Mesothelial cell of epicardium (in vitro differentiated cells): ENCODE measurements around the gene STIM1. TPM values are rescaled to one million over a fixed set of nuclear protein-coding genes. Genes with fewer than 3 reads are reported as not detected.

Experiments
- DNase-seq, 2 experiments: peaks; one replicate each; pipeline ENCODE4 v3.0.0; 2021; ENCODE audit warnings: low spot score in 2 of 2; ENCODE audit not compliant: unreplicated experiment in 2 of 2
- H3K27ac Mint-ChIP-seq: 2 replicates; pipeline ENCODE4 v1.8.0; 2021; ENCODE audit warnings: mixed read lengths
- H3K27me3 Mint-ChIP-seq: 2 replicates; pipeline ENCODE4 v1.8.0; 2021; ENCODE audit warnings: low read depth, mixed read lengths
- H3K36me3 Mint-ChIP-seq: 2 replicates; pipeline ENCODE4 v1.8.0; 2021; ENCODE audit warnings: mixed read lengths
- H3K4me1 Mint-ChIP-seq: 2 replicates; pipeline ENCODE4 v1.8.0; 2021; ENCODE audit warnings: mixed read lengths
- H3K4me3 Mint-ChIP-seq: 2 replicates; pipeline ENCODE4 v1.8.0; 2021; ENCODE audit warnings: mild to moderate bottlenecking, moderate library complexity, mixed read lengths
- H3K9me3 Mint-ChIP-seq: 2 replicates; pipeline ENCODE4 v1.8.0; 2021; ENCODE audit warnings: mixed read lengths
- CTCF ChIP-seq: fragments of 200-600 bp; sonication (generic); IDR thresholded peaks from one replicate; pipeline ENCODE4 v1.5.0; 2021; ENCODE audit warnings: antibody characterized with exemption; ENCODE audit not compliant: unreplicated experiment
- total RNA-seq: library from RNA; stranded (reverse); gene quantifications from 3 replicates; pipeline ENCODE4 v1.2.1, GENCODE V29; 2021

STIM1 gene
- total RNA-seq, 1 donor from 2014 or later, result 43.7 TPM

- Mint-ChIP-seq H3K36me3 (no peaks in the 10 kb centered on the region), H3K27me3 (no peaks in the 10 kb centered on the region), H3K4me1 (peaks cover 11% of the 10 kb centered on the region), H3K27ac (no peak overlapping the region), H3K9me3 (peaks cover 3% of the 10 kb centered on the region), H3K4me3 (no peak overlapping the region)
- no peak for DNase-seq
- TF ChIP-seq CTCF, result no peak
These were observed 27.2 kb downstream of the STIM1 start for GRCh38 chr11:3882655-3883054.

DNA sequence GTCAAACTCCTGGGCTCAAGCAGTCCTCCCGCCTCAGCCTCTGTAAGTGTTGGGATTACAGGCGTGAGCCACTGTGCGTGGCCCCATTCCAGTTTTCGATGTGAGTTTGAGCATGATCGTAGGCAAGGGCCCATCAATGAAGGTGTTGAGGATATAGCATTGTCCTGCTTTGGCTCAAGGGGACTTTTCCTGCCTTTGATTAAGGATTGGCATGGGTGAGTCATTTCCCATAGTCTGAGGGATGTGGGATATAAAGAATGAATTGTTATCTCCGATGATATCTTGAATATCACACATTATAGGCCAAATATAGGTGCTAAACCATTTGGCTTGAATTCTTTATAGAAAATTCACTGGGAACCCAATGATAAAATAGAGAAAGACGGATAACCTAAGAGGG is 30.4 kb downstream of the STIM1 start:
- Mint-ChIP-seq H3K4me3 (no peak overlapping the region), H3K27me3 (no peaks in the 10 kb centered on the region), H3K36me3 (no peaks in the 10 kb centered on the region), H3K4me1 (no peaks in the 10 kb centered on the region), H3K9me3 (peaks cover 3% of the 10 kb centered on the region), H3K27ac (no peak overlapping the region)
- no peak for TF ChIP-seq CTCF
- DNase-seq, result no peak

GRCh38 chr11:3886985-3887384 is 31.5 kb downstream of the STIM1 start:
- Mint-ChIP-seq H3K9me3 (peaks cover 3% of the 10 kb centered on the region), H3K36me3 (no peaks in the 10 kb centered on the region), H3K27ac (no peak overlapping the region), H3K27me3 (no peaks in the 10 kb centered on the region), H3K4me1 (no peaks in the 10 kb centered on the region), H3K4me3 (no peak overlapping the region)
- DNase-seq, result no peak
- no peak for TF ChIP-seq CTCF

- no peak for DNase-seq
- Mint-ChIP-seq H3K4me3 (no peak overlapping the region), H3K27me3 (no peaks in the 10 kb centered on the region), H3K27ac (no peak overlapping the region), H3K4me1 (peaks cover 1% of the 10 kb centered on the region), H3K9me3 (no peaks in the 10 kb centered on the region), H3K36me3 (no peaks in the 10 kb centered on the region)
- TF ChIP-seq CTCF, result no peak
These were observed 33.4 kb downstream of the STIM1 start for GRCh38 chr11:3888876-3889275.

GRCh38 chr11:3890014-3890413 is 34.5 kb downstream of the STIM1 start:
- H3K9me3 Mint-ChIP-seq, result no peaks in the 10 kb centered on the region
- DNase-seq, result no peak
- H3K27me3 Mint-ChIP-seq, result no peaks in the 10 kb centered on the region
- no peak overlapping the region for H3K4me3 Mint-ChIP-seq
- no peak for TF ChIP-seq CTCF
- H3K36me3 Mint-ChIP-seq, result no peaks in the 10 kb centered on the region
- H3K4me1 Mint-ChIP-seq, result peaks cover 6% of the 10 kb centered on the region
- H3K27ac Mint-ChIP-seq, result no peak overlapping the region

- TF ChIP-seq CTCF, result no peak
- DNase-seq, result no peak
- Mint-ChIP-seq H3K4me1 (peaks cover 6% of the 10 kb centered on the region), H3K4me3 (no peak overlapping the region), H3K27me3 (no peaks in the 10 kb centered on the region), H3K27ac (no peak overlapping the region), H3K9me3 (no peaks in the 10 kb centered on the region), H3K36me3 (no peaks in the 10 kb centered on the region)
These were observed 35.3 kb downstream of the STIM1 start for GRCh38 chr11:3890806-3891205.
